ENCODE measurements around the gene MECR. TPM values are rescaled to one million over a fixed set of nuclear protein-coding genes. Genes with fewer than 3 reads are reported as not detected.

The MECR gene
- polyA plus RNA-seq, 4 donors: 22.5 to 35.0 (median 27.7) TPM

GRCh38 chr1:29256394-29256793 lies 25.7 kb upstream of the MECR start:
- no peak for DNase-seq (ENCODE audit: low read depth in 4 of 4, low spot score in 3 of 4)

DNA sequence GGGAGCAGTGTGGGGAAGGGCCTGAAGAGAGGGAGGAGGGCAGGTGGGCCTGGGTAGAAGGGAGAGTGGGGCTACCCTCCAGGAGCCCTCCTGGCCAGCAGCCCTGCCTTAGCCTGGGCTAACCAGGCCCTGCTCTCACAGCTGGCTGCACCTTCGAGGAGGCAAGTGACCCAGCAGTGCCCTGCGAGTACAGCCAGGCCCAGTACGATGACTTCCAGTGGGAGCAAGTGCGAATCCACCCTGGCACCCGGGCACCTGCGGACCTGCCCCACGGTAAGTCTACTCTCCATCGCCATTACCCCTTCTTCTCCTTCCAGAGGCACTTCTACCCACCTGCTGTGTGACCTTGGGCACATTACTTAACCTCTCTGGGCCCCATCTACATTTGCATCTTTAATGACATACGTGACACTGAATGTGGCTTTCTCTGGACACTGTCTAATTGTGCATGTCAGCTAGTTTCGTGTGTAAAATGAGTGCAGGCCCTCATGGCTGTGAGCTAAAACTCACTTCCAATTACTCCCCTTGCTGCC lies 24.5 kb upstream of the MECR start:
- DNase-seq (ENCODE audit: low read depth in 4 of 4, low spot score in 3 of 4): no peak

DNA sequence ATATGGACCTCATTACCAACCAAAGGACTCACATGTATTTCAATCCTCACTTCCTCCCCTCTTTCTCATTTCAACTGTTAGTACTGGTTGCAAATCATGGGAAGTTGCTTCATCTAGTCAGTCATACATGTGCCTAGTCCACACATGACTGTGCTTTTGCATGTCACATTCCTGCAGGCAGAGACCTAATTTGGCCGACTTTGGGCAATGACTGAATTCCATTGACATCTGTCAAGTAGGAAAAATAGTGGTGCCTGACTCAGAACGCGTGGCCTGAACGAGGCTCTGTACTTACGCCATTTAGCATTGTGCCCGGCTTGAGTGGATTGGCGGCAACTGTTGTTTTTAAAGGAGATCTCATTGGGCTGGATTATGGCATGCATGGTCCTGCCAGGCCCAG lies 23.6 kb upstream of the MECR start:
- no peak for DNase-seq (ENCODE audit: low read depth in 4 of 4, low spot score in 3 of 4)

DNA sequence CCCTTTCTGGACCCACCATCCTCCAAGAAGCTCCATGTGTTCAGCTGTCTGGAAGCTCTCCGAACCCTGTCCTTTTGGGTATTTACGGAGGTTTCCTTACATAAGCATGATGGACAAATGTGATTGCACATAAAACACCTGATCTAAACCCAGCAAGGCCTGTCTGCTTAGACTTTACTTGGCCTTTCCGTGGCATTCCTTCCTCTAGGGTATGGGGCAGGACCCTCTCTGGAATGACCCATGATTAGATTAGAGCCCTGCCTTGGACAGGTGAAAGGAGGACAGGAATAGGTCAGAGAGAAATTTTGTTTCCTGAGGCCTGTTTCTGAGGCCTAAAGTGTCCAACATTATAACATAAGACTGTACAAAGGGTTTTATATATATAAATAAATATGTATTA lies 22.4 kb upstream of the MECR start:
- DNase-seq (ENCODE audit: low read depth in 4 of 4, low spot score in 3 of 4): no peak

DNA sequence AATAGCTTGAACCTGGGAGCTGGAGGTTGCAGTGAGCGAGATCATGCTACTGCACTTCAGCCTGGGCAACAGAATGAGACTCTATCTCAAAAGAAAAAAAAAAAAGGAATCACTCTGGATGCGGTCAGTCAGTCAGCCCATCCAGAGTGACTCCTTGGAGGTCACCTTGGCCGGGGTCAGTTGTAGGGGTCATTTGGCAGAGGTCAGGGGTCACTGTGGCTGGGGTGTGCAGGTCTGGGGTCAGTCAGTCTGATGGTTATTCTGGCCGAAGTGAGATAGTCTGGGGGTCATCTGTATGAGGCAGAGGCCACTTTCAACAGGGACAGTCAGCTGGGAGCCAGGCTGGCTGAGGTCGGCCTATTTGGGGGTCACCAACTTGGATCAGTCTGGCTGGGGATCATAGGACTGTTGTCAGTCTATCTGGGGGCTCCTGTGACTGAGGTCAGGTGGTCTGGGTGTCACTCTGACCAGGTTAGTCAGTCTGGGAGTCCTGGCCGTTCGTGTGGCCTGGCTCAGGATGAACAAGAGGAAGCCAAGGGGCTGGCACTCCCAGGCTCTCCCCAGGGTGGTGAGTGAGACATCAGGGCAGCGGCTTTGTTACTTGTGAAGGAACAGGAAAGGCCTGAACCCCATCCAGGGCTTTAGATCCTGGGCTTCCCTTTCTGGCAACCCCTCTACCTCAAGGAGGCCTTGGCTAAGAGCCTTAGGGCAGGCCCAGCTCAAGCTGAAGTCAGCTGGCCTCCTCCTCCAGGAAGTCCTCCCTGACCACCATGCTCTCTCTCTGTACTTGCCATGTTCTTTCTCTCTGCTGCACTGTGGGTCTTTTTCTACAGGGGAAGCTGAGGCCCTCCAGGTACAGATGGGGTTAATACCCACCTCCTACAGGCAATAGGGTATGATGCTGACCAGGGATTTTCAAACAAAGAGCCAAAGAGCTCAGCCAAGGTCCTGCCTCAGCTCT lies 20.7 kb upstream of the MECR start:
- DNase-seq (ENCODE audit: low read depth in 4 of 4, low spot score in 3 of 4): no peak

DNA sequence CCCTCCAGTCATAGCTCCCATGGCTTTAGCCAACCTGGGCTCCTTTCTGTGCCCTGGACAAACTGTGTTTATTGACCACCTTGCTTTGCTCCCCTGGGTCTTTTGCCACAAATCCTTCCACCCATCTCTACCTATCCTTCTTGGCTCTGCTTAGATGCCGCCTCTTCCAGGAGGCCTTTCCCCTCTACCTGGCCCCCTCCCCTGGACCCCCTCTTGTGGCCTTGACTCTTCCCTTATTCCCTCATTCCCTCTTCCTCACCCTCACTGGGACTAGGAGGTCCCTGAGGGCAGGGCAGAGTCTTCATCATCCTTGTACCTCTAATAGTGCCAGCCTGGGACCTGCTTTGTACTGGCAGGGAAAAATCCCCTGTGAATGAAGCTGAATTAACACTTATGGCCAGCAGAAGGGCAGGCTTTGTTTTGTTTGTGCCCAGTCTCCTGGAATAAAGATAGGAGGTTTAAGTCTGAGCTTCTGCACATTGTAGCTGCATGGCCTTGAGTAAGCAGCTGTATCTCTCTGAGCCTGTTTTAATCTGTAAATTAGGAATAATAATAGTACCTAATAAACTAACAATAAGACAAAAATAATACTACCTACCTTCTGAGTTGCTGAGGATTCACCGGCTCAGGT lies 19.3 kb upstream of the MECR start:
- DNase-seq (ENCODE audit: low read depth in 4 of 4, low spot score in 3 of 4): no peak

DNA sequence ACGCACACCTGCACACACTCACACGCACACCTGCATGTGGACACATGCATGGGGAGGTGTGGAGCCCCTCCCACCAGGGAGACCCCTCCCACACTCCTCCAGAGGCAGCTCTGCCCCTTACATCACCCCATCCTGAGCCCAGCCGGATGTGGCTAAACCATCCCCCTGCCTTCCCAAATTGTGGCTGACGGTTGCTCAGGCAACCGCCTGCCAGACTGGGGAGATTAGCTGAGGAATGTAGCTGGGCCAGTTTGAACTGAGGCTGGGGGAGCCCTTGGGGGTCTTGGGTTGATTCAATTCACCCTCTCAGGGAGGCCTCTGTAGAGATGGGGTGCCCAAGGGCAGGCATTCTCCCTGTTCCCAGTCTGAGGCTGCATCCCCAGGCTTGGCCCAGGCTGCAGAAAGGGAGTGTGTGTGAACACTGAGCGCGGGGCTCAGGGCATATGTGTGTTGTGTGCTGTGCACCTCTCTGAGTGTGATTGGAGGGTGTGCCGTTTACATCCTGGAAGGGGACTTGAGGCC lies 18.5 kb upstream of the MECR start:
- DNase-seq (ENCODE audit: low read depth in 4 of 4, low spot score in 3 of 4): no peak

- no peak for DNase-seq (ENCODE audit: low read depth in 4 of 4, low spot score in 3 of 4)
Observed at GRCh38 chr1:29248409-29248808, 17.7 kb upstream of the MECR start.

DNA sequence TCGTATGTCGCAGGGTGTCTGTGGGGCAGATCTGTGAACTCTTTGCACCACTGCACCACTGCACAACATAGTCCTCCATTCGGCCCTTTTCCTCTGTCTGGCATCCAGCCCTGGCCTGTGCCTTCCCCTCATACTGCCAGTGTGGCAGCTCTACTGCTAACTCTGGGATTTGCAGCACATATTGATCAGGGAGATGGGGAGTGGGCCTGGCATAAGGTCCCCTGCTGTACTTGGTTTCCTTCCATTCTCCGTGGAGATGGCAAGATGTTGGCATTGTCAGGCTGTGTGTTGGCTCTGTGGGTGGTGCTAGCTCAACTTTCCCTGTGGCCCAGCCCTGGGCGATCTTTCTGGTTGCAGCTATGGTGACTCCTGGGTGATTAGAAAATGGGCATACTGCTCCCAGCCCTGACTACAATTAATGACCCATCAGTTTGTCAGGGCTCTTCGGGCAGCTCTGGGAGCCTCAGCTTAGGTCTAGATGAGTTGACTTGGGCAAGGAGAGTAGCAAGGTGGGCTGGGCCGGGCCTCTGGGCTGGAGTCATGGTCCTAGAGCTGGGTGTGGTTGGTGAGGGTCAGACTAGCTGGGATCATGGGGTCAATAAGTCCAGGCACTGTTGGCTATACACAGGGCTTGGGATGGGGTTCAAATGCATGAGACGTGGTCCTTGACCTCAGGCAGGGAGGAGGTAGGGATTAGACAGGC lies 17.0 kb upstream of the MECR start:
- no peak for DNase-seq (ENCODE audit: low read depth in 4 of 4, low spot score in 3 of 4)

DNA sequence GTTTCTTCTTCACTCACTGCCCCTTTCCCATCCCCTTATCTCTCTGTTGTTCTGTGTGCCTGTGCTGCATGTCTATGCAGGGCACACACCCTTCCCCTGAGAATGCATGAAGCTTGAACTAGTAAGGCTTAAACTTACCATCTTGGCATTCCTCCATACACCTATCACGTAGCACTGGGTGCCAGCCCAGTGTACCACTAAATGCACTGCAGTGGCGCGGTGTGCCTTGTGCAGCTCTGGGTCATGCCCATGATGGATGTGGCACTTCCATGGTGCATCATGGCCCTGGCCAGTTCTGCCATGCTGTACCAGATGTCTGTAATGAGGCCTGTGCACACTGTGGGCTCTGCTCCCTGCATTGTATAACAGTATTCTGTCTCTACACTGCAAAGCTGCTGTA lies 16.3 kb upstream of the MECR start:
- DNase-seq (ENCODE audit: low read depth in 4 of 4, low spot score in 3 of 4): no peak

- no peak for DNase-seq (ENCODE audit: low read depth in 4 of 4, low spot score in 3 of 4)
Observed at GRCh38 chr1:29245876-29246275, 15.1 kb upstream of the MECR start.

- no peak for DNase-seq (ENCODE audit: low read depth in 4 of 4, low spot score in 3 of 4)
Observed at GRCh38 chr1:29245261-29245660, 14.5 kb upstream of the MECR start.

DNA sequence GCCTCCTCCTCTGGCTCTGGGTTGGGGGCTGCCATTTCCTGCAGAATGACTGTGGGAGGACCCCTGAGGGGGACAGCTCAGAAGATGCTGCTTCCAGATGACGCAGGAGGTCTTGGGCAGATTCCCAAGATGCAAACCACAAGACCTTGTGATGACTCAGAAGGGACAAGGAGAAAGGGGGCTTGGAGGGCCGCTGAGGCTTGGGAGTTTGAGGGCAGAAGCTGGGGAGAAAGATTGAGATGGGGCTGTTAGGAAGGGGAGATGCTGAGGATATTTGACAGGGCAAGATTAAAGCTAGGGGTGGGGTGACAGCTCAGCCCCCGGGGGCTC lies 13.1 kb upstream of the MECR start:
- no peak for DNase-seq (ENCODE audit: low read depth in 4 of 4, low spot score in 3 of 4)

DNA sequence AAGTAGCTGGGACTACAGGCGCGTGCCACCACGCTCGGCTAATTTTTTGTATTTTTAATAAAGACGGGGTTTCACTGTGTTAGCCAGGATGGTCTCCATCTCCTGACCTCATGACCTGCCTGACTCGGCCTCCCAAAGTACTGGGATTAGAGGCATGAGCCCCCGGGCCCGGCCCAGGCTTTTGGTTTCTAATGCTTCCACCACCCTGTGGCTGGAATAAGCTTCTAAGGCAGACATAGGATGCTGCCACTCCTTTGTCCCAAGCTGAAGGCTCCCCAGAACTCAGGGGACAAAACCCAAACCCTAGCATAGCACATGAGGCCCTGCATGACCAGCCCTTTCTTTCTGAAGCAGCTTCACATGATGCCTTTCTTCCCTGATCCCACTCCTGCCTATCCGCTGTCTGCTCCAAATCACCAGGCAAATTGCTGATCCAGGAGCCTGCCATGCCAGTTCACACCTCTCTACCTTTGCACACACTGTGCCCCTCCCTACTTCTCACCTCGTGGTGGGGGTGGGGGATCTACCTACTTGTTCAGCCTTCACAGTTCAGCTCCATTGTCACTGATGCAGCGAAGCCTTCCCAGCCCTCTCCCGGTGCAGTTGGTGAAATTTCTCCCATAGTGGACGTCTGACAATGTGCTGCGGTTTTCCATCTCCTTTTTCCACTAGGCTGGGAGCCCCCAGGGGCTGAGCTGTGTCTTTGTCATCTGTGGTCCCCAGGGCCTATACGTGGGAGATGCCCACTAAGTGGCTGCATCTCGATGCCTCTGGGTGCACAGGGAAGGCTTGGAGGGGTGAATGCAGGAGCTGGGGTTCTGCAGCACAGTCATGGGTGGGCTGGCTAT lies 12.5 kb upstream of the MECR start:
- DNase-seq (ENCODE audit: low read depth in 4 of 4, low spot score in 3 of 4): no peak

- no peak for DNase-seq (ENCODE audit: low read depth in 4 of 4, low spot score in 3 of 4)
Observed at GRCh38 chr1:29240986-29241385, 10.3 kb upstream of the MECR start.

- no peak for DNase-seq (ENCODE audit: low read depth in 4 of 4, low spot score in 3 of 4)
Observed at GRCh38 chr1:29240400-29240837, 9.7 kb upstream of the MECR start.

DNA sequence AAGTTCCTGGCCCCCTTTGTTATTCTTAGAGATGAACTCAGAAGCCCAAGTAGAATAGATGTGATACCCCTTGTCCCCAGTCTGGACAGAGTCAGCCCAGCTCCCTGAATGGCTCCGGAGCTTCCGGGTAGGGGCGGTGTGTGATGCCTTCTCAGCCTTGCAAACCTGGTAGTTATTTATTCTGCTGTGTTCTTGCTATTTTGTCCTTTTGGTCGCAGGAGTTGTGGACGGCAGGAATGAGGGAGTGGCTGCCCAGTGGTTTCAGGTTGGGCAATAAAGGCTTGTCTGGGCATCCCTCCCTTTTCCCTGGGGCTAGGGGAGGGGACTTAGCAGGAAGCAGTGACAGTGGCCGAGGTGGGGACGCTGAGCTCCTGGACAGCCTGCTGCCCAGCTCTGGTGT lies 8.4 kb upstream of the MECR start:
- no peak for DNase-seq (ENCODE audit: low read depth in 4 of 4, low spot score in 3 of 4)

GRCh38 chr1:29238620-29239002 lies 7.9 kb upstream of the MECR start:
- DNase-seq (ENCODE audit: low read depth in 4 of 4, low spot score in 3 of 4): no peak

GRCh38 chr1:29237852-29238619 lies 7.3 kb upstream of the MECR start:
- DNase-seq (ENCODE audit: low read depth in 4 of 4, low spot score in 3 of 4): no peak
